HUDEP-2 (cell line): ENCODE measurements around the gene NPAS3.

Experiments used
- DNase-seq, 76 experiments: peaks; one replicate each; lab custom pipeline; 2025; ENCODE audit not compliant: unreplicated experiment in 76 of 76; lab: John Stamatoyannopoulos, UW

Gene NPAS3

GRCh38 chr14:33359288-33359881, 420.7 kb downstream of the NPAS3 start:
- DNase-seq, result no peak

DNA sequence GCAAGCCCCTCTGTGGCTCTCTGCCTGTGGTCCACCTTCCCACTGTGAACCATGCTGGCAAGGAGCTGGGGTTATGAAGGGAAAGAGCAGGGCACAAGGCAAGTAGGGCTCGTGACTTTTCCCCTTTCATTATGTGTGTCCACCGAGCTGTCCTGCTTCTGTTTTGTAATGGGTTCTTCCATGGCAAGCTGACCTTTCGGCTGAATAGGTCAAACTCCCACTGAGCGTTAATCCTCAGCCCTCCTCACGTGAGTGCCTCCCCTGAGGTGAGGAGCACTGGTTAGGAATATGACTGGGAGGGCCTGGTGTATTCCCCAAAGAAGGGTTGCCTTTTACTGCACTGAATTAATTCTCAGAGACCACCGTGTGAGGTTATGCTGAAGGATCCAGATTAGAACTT, 424.3 kb downstream of the NPAS3 start:
- DNase-seq, result no peak

DNA sequence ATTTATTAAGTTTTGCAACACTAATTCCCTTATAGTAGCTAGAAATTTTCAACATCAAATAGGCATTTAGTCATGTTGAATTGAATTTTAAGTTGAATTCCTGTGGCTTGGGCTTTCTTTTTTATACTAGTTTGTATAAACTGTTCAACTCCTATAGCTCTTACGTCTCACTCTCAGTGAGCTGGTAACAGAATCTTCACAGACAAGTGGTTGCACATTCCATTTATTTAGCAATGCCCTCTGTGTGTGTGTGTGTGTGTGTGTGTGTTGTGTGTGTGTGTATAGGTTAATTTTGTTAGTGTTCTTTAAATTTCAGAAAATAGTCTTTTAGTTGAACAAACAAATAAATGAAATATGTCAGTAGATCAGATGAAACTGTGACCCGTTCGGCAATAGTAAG, 425.0 kb downstream of the NPAS3 start:
- DNase-seq, result no peak

GRCh38 chr14:33364466-33364865, 425.8 kb downstream of the NPAS3 start:
- DNase-seq, result no peak

GRCh38 chr14:33369041-33369440, 430.4 kb downstream of the NPAS3 start:
- DNase-seq, result no peak

DNA sequence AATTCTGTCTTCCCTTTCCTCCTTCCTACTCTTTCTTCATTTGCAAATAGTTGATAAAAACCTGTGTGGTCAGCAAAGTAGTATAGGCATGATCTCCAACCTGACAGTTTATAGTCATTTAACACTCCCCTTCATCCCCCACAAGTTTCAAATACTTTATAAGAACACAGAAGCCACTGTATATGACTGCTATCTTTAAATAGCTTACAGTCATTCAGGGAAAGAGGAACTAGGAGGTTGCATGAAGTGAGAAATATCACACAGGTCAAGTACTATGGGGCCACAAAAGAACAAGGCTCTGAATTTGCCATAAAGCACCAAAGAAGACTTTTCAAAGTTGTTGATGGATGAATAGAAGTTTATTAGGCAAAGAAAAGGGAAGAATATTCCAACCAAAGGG, 431.3 kb downstream of the NPAS3 start:
- DNase-seq, result no peak

GRCh38 chr14:33370426-33370825, 431.7 kb downstream of the NPAS3 start:
- DNase-seq, result no peak

DNA sequence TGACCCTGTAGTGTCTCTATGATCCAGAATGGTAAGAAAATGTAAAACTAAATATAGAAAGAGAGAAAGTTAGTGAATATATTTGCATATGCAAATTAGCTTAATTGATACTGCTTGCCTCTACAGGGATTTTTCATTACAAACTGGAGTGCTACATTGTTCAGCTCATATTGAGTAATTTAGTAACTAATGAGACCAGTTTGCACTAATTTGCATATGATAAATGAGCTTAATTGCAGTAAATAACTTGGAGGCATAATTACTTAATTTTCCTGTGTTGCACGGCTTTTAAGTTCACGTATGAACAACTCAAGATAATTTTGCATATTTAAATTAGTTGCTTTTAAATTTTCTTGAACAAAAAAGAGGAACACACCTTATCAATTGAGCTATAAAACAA, 436.5 kb downstream of the NPAS3 start:
- DNase-seq, result no peak

GRCh38 chr14:33375786-33376185, 437.1 kb downstream of the NPAS3 start:
- DNase-seq, result no peak

DNA sequence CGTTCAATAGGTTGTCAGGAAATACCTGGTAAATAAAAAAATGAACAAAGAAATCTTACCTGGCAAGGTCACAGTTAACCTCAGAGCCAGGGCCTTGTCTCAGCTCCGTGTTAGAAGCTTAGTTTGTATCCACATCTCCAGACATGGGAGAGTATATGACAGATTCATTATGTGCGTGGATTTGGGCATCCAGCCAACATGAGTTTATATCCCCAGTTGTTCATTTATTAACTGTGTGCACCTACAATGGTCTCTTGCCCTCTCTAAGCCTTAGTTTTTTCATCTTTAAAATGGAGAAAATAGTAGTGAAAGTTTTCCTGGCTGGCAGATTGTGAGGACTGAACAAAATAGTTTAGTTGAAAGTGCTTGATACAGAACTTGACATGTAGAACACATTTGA, 437.8 kb downstream of the NPAS3 start:
- DNase-seq, result no peak

- DNase-seq, result no peak
Observed at GRCh38 chr14:33377596-33378390, 439.1 kb downstream of the NPAS3 start.

GRCh38 chr14:33381717-33382116, 443.0 kb downstream of the NPAS3 start:
- no peak for DNase-seq

DNA sequence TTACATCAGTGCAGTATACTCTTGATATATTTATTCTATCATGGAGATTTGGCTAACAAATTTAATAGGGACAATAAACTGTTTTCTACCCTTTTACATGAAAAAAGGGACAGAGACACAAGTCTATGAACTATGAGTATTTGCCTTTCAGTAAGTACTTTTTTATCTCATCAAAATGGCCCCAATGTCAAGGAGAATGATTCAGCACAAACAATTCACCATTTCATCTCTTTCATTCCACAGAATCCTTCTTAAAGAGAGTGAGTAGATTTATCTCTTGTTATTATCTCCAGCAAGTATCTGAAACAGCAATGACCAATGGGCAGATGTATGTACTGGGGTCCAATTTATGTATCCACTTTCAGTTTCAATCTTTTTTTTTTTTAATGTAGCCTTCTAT, 447.5 kb downstream of the NPAS3 start:
- no peak for DNase-seq

GRCh38 chr14:33386781-33387180, 448.1 kb downstream of the NPAS3 start:
- DNase-seq, result no peak

- no peak for DNase-seq
Observed at GRCh38 chr14:33390335-33390734, 451.7 kb downstream of the NPAS3 start.

DNA sequence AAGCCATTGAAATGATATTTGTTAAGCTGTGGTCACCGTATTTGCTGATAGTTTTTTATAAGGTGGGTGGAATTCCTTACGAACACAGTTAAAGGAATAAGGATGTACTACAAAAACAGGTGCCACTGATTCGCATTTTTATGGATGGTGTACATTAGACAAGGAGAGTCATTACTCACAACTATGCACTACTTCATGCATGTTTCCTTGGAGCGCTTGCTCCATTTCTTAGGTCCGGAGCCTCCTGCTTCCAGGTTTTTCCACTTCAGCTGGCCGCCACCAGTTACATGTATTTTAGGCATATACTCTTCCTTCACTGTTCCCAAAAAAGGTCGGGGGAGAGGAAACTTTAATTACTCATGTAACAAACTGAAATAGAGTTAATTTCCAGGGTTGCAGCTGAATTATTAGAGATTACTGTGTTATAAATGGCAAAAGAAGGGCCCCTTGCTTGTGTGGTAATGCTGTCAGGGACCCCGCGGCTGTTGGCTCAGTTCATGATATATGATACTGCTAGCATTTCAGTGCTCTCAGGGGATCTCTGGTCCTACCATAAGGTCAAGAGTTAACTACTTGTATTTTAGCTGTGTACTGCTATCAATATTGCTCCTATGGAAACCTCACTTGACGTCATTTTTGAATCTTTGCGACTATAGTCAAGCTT, 454.7 kb downstream of the NPAS3 start:
- no peak for DNase-seq

DNA sequence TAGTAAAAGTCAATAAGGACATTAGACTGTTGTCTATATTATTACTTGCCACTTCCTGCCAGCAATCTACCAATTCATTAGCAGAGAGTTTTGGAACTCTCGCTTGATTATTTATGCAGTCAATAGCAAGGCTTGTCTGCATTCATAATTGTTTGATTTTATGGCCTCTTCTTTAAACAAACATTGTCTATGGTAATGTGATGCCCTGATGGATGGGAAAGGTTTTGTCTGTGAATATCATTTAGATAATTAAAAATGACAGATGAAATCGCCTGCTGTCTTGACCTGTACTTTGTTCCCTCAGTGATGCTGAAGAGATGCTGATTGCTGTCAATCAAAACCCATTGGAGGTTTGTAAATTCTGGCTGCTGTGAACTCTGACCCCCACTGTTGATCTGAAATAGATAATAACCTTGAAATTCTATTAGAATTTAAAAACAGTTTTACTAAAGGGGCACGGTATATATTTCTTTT, 455.3 kb downstream of the NPAS3 start:
- no peak for DNase-seq

GRCh38 chr14:33401311-33401710, 462.6 kb downstream of the NPAS3 start:
- no peak for DNase-seq

- no peak for DNase-seq
Observed at GRCh38 chr14:33402604-33403003, 463.9 kb downstream of the NPAS3 start.

GRCh38 chr14:33404054-33404453, 465.4 kb downstream of the NPAS3 start:
- no peak for DNase-seq

DNA sequence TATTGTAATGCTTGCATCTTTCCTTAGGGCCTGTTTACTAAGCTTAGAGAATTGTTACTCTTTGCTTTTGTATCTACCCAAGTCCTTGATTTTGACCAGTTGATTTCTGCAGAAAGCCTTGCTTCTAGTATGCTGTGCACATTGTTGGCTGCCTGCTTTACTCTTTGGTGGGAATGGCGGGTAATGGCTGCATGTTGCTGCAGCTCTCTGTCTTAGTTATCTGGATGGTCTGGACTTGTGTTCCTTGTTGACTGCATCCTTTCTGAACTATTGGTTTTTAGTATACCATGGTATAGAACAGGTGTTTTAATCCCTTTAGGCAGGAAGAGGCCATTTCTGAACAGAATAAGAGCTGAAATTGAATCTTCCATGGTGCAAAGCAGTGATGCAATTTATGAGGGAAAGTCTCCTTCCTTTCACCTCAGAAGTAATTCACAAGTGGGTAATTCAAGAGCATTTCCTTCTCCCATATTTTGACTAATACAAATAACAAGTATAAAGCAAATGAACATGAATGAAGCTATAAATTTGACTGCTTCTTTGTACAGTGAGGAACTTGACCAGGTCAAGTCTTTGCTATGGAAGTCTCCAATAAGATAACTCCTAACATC, 466.4 kb downstream of the NPAS3 start:
- DNase-seq, result no peak
